Tibial nerve (tissue), 4 donors: ENCODE measurements around the gene DENND4B. TPM values are rescaled to one million over a fixed set of nuclear protein-coding genes. Genes with fewer than 3 reads are reported as not detected.

Experiments used
- DNase-seq, 2 donors: peaks; one replicate each; pipeline ENCODE4 v3.0.0-alpha.2; 2019; ENCODE audit warnings: low spot score in 2 of 2
- H3K27ac ChIP-seq, 4 donors: fragments of 200-600 bp; sonication (generic) in 3 of 4; one replicate each; pipeline ENCODE4 v1.5.1; 2017 to 2019; ENCODE audit warnings: mild to moderate bottlenecking in 1 of 4
- H3K27me3 ChIP-seq, 2 donors: fragments of 200-600 bp; sonication (generic) in 1 of 2; one replicate each; pipeline versions ENCODE4 v1.5.1 to v1.6.0; 2017 to 2019
- H3K36me3 ChIP-seq, 3 donors: fragments of 200-600 bp; sonication (generic); one replicate each; pipeline ENCODE4 v1.5.1; 2018 to 2019
- H3K4me1 ChIP-seq, 4 donors: fragments of 200-600 bp; sonication (generic) in 3 of 4; one replicate each; pipeline ENCODE4 v1.5.1; 2017 to 2019
- H3K4me3 ChIP-seq, 4 donors: fragments of 200-600 bp; sonication (generic) in 3 of 4; one replicate each; pipeline ENCODE4 v1.5.1; 2017 to 2019; ENCODE audit warnings: mild to moderate bottlenecking in 1 of 4, moderate library complexity in 1 of 4
- H3K9me3 ChIP-seq, 4 donors: fragments of 200-600 bp; sonication (generic) in 3 of 4; one replicate each; pipeline ENCODE4 v1.5.1; 2017 to 2019
- CTCF ChIP-seq, 5 experiments: fragments of 200-600 bp in 3 of 5; fragments of 450-650 bp in 2 of 5; sonication (generic) in 3 of 5; IDR thresholded peaks; one replicate each; pipeline ENCODE4 v1.5.1; 2016 to 2019; ENCODE audit warnings: antibody characterized with exemption in 5 of 5, mild to moderate bottlenecking in 3 of 5, moderate library complexity in 2 of 5
- EP300 ChIP-seq, 2 donors: sonication (generic); formaldehyde crosslinking; IDR thresholded peaks; one replicate each; pipeline ENCODE4 v1.6.1; 2017; ENCODE audit warnings: antibody characterized with exemption in 2 of 2, mild to moderate bottlenecking in 1 of 2
- POLR2A ChIP-seq, 2 donors: fragments of 450-650 bp; IDR thresholded peaks; one replicate each; pipeline ENCODE4 v1.6.1; 2017; ENCODE audit warnings: antibody characterized with exemption in 2 of 2, mild to moderate bottlenecking in 2 of 2, moderate library complexity in 2 of 2
- WGBS, 2 donors: methylation state at CpG; one replicate each; pipeline ENCODE4 v1.1.5; 2018; 5-methylcytosine and 5-hydroxymethylcytosine counted together
- total RNA-seq, 4 donors: library from RNA; depleted of rRNA; stranded (reverse); fragments of >200 nt; gene quantifications; one replicate each; pipeline ENCODE4 v1.1.0, GENCODE V29; 2016

The DENND4B gene
- total RNA-seq, 4 donors from 2014 or later, result 42.8 to 78.0 (median 56.7) TPM

- whole genome bisulfite sequencing, 2 donors, result 37 to 49% methylated on average over 3 of the region's 3 CpGs
- peaks cover 0 to 22% (median 4%) of the 10 kb centered on the region in 4 donors for H3K4me1 ChIP-seq
- H3K9me3 ChIP-seq, result no peaks in the 10 kb centered on the region
- TF ChIP-seq POLR2A (IDR thresholded peaks at IDR 0.05) (no peak), EP300 (IDR thresholded peaks at IDR 0.05) (no peak), CTCF (IDR thresholded peaks at IDR 0.05) (no peak)
- H3K27me3 ChIP-seq, result no peaks in the 10 kb centered on the region
- H3K36me3 ChIP-seq, result peaks cover 0 to 11% (median 0%) of the 10 kb centered on the region in 3 donors
- DNase-seq, result no peak
- H3K27ac ChIP-seq, result no peak overlapping the region
- H3K4me3 ChIP-seq, result no peak overlapping the region
Measured at GRCh38 chr1:153888533-153888932, 58.0 kb downstream of the DENND4B start.

GRCh38 chr1:153886127-153886526 is 60.4 kb downstream of the DENND4B start:
- 64 to 68% methylated on average over 3 of the region's 3 CpGs for WGBS, 2 donors
- Histone ChIP-seq H3K27ac (no peak overlapping the region), H3K4me1 (peaks cover 0 to 45% (median 23%) of the 10 kb centered on the region in 4 donors), H3K27me3 (no peaks in the 10 kb centered on the region), H3K36me3 (peaks cover 0 to 7% (median 0%) of the 10 kb centered on the region in 3 donors), H3K4me3 (no peak overlapping the region), H3K9me3 (no peaks in the 10 kb centered on the region)
- no peak for DNase-seq
- no peak for TF ChIP-seq EP300 (IDR thresholded peaks at IDR 0.05)
- TF ChIP-seq CTCF (IDR thresholded peaks at IDR 0.05), result no peak
- TF ChIP-seq POLR2A (IDR thresholded peaks at IDR 0.05), result no peak

GRCh38 chr1:153883223-153883622 is 63.3 kb downstream of the DENND4B start:
- Histone ChIP-seq H3K27me3 (no peaks in the 10 kb centered on the region), H3K4me3 (no peak overlapping the region), H3K4me1 (peaks cover 0 to 55% (median 24%) of the 10 kb centered on the region in 4 donors), H3K27ac (no peak overlapping the region), H3K9me3 (no peaks in the 10 kb centered on the region), H3K36me3 (no peaks in the 10 kb centered on the region)
- TF ChIP-seq EP300 (IDR thresholded peaks at IDR 0.05), result no peak
- no peak for TF ChIP-seq CTCF (IDR thresholded peaks at IDR 0.05)
- TF ChIP-seq POLR2A (IDR thresholded peaks at IDR 0.05), result no peak
- 92 to 93% methylated on average over 4 of the region's 4 CpGs for WGBS, 2 donors
- no peak for DNase-seq

- TF ChIP-seq CTCF (IDR thresholded peaks at IDR 0.05) (no peak), POLR2A (IDR thresholded peaks at IDR 0.05) (no peak), EP300 (IDR thresholded peaks at IDR 0.05) (no peak)
- 59 to 61% methylated on average over 3 of the region's 3 CpGs for WGBS, 2 donors
- no peak overlapping the region for H3K4me3 ChIP-seq
- peaks cover 0 to 47% (median 23%) of the 10 kb centered on the region in 4 donors for H3K4me1 ChIP-seq
- no peak for DNase-seq
- no peaks in the 10 kb centered on the region for H3K36me3 ChIP-seq
- H3K27ac ChIP-seq, result peak overlapping the region in 2 of 4 donors; percentile 45 to 59
- H3K27me3 ChIP-seq, result no peaks in the 10 kb centered on the region
- H3K9me3 ChIP-seq, result no peaks in the 10 kb centered on the region
Measured at GRCh38 chr1:153882296-153882912, 64.1 kb downstream of the DENND4B start.

GRCh38 chr1:153881751-153882150 is 64.8 kb downstream of the DENND4B start:
- H3K27me3 ChIP-seq, result no peaks in the 10 kb centered on the region
- peaks cover 0 to 42% (median 23%) of the 10 kb centered on the region in 4 donors for H3K4me1 ChIP-seq
- TF ChIP-seq POLR2A (IDR thresholded peaks at IDR 0.05) (no peak), EP300 (IDR thresholded peaks at IDR 0.05) (no peak), CTCF (IDR thresholded peaks at IDR 0.05) (no peak)
- H3K27ac ChIP-seq, result peak overlapping the region in 2 of 4 donors; percentile 45 to 59
- H3K9me3 ChIP-seq, result no peaks in the 10 kb centered on the region
- peak overlapping the region in 2 of 4 donors; percentile 7 for H3K4me3 ChIP-seq
- DNase-seq, result no peak
- WGBS, 2 donors, result 6% methylated on average over 9 of the region's 9 CpGs
- H3K36me3 ChIP-seq, result no peaks in the 10 kb centered on the region
